Stimulated activated CD4-positive, alpha-beta T cell treated with anti-CD3 and anti-CD28 coated beads, Interleukin-15, amount 100 ng/mL, for 1 hour (primary cell): ENCODE results near the gene HSD17B14.
"Not testable (repeated sequence)": the region's sequence is repeated elsewhere in the genome, so short reads cannot be mapped to it uniquely, and the experiment has no call there.

Experiments
- DNase-seq, 2 donors: peaks; one replicate each; pipeline ENCODE4 v3.0.0-alpha.2; 2020; ENCODE audit warnings: low read depth in 1 of 2, low spot score in 1 of 2

The HSD17B14 gene

GRCh38 chr19:48768171-48768753, 68.0 kb downstream of the HSD17B14 start:
- DNase-seq: not testable (repeated sequence)

GRCh38 chr19:48765816-48766215, 70.5 kb downstream of the HSD17B14 start:
- DNase-seq: not testable (repeated sequence)
